Naive thymus-derived CD8-positive, alpha-beta T cell (primary cell): ENCODE measurements around the gene CD160. TPM values are rescaled to one million over a fixed set of nuclear protein-coding genes. Genes with fewer than 3 reads are reported as not detected.
"Not testable (repeated sequence)": the region's sequence is repeated elsewhere in the genome, so short reads cannot be mapped to it uniquely, and the experiment has no call there.

Experiments
- ATAC-seq, 2 donors: fragments of 150-1000 bp; cut with Tn5 transposase in 1 of 2; sonication (Bioruptor Pico), chemical (Tn5 transposase) in 1 of 2; 1 replicate in 1 of 2; 2 replicates in 1 of 2; pipeline ENCODE4 v1.10.0; 2021; ENCODE audit warnings: mild to moderate bottlenecking in 2 of 2, moderate library complexity in 2 of 2
- POLR2A ChIA-PET: fragments of 350-600 bp; sonication (Branson Sonifier 250); formaldehyde crosslinking; loops from one replicate; lab custom pipeline; 2021; ENCODE audit warnings: antibody characterized with exemption; lab: Charles Lee
- DNase-seq, 10 donors: peaks; one replicate each; pipeline versions ENCODE4 v3.0.0 to v3.0.0-alpha.2; 2020 to 2022
- H3K27ac Mint-ChIP-seq, 10 donors: one replicate each; pipeline ENCODE4 v1.8.0; 2020 to 2022; ENCODE audit warnings: mild to moderate bottlenecking in 10 of 10, mixed read lengths in 10 of 10, moderate library complexity in 4 of 10, inconsistent platforms in 1 of 10
- H3K27me3 Mint-ChIP-seq, 5 donors: one replicate each; pipeline ENCODE4 v1.8.0; 2021 to 2022; ENCODE audit warnings: mixed read lengths in 5 of 5
- H3K36me3 Mint-ChIP-seq, 3 donors: one replicate each; pipeline ENCODE4 v1.8.0; 2020 to 2022; ENCODE audit warnings: mixed read lengths in 3 of 3, mild to moderate bottlenecking in 2 of 3, inconsistent platforms in 1 of 3
- H3K4me1 Mint-ChIP-seq, 4 donors: one replicate each; pipeline ENCODE4 v1.8.0; 2021 to 2022; ENCODE audit warnings: mixed read lengths in 4 of 4
- H3K4me3 Mint-ChIP-seq, 10 donors: one replicate each; pipeline ENCODE4 v1.8.0; 2020 to 2022; ENCODE audit warnings: mild to moderate bottlenecking in 10 of 10, mixed read lengths in 10 of 10, moderate library complexity in 6 of 10, inconsistent platforms in 1 of 10
- H3K9me3 Mint-ChIP-seq, 9 donors: one replicate each; pipeline ENCODE4 v1.8.0; 2020 to 2022; ENCODE audit warnings: mixed read lengths in 9 of 9, mild to moderate bottlenecking in 3 of 9, inconsistent platforms in 1 of 9, moderate library complexity in 1 of 9
- polyA plus RNA-seq, 3 donors: library from polyadenylated mRNA; unstranded; fragments of 300-500 nt; fragmentation: Illumina TruSeq; gene quantifications; one replicate each; pipeline ENCODE4 v1.2.3, GENCODE V29; 2021
- total RNA-seq, 8 experiments: library from RNA in 2 of 8; stranded (reverse) in 2 of 8; gene quantifications; one replicate each; pipeline ENCODE4 v1.2.3 and lab custom pipeline; 2021 to 2026

CD160 gene
- total and polyA plus RNA-seq, 5 experiments from 2014 or later, result 1.7 to 117 (median 2.4) TPM; not detected in 2

DNA sequence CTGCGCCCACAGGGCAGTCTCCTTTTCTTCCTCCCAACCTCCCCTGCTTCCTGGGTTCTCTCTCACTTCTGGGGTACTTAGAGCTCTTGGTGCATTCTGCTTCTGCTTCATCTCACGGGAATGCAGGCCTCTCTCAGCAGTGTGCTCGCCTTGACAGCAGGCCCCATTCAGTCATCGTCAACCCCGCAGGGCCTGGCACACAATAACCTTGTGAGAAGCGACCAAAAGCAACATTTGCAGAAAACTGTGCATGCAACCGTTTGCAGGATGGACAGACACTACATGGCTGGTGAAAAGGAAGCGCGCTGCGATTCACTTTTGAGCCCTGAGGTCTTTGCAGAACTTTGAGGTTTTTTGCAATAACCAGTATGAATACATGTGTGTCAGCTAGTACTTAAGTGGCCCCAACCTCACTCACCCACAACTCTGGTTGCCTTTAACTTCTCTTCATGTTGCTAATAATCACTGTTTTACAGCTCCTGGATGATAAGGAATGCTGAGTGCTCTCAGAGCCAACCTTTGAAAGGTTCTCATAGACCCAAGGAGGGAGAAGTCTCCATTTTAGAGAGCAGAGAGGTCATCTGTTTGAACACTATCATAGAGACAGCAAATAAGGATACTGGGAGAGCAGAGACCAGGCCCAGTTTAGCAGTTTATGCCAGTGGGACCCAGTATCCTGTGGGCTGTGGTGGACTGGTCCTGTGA, 2.5 kb upstream of the CD160 start:
- no peak for ATAC-seq
- H3K4me3 Mint-ChIP-seq, result peak overlapping the region in 1 of 10 donors; percentile 26
- no peaks in the 10 kb centered on the region for H3K36me3 Mint-ChIP-seq
- H3K9me3 Mint-ChIP-seq, result no peaks in the 10 kb centered on the region
- peaks cover 4 to 14% (median 8%) of the 10 kb centered on the region in 5 donors for H3K27me3 Mint-ChIP-seq
- POLR2A ChIA-PET, result no interaction called here
- H3K27ac Mint-ChIP-seq, result peak overlapping the region in 4 of 10 donors; percentile 22 to 60 (median 44)
- peaks cover 5 to 30% (median 15%) of the 10 kb centered on the region in 4 donors for H3K4me1 Mint-ChIP-seq
- DNase-seq, result peak in 1 of 10 donors; percentile 8

DNA sequence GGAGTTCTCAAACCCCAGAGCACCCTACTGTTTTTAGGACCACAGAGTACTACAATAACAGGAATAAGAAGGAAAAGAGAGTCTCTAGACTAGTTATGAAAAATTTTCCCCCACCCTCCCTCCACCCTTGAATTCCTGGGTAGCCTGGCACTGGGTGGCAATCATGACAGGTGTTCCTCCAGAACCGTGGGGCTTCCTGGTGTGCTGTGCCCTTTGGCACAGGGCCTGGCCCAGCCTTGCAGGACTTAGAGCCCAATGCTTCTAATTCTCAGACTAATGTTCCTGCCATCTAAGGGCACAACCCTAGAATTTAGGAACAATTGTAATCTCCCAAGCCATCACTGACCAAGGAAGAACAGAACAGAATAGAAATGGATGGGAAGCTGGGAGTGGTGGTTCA, 1.5 kb upstream of the CD160 start:
- Mint-ChIP-seq H3K9me3 (no peaks in the 10 kb centered on the region), H3K36me3 (no peaks in the 10 kb centered on the region), H3K27ac (peak overlapping the region in 2 of 10 donors; percentile 14 to 86), H3K4me3 (peak overlapping the region in 1 of 10 donors; percentile 30), H3K27me3 (peaks cover 8 to 18% (median 12%) of the 10 kb centered on the region in 5 donors), H3K4me1 (peaks cover 5 to 30% (median 15%) of the 10 kb centered on the region in 4 donors)
- POLR2A ChIA-PET, result no interaction called here
- no peak for DNase-seq
- ATAC-seq, result no peak

DNA sequence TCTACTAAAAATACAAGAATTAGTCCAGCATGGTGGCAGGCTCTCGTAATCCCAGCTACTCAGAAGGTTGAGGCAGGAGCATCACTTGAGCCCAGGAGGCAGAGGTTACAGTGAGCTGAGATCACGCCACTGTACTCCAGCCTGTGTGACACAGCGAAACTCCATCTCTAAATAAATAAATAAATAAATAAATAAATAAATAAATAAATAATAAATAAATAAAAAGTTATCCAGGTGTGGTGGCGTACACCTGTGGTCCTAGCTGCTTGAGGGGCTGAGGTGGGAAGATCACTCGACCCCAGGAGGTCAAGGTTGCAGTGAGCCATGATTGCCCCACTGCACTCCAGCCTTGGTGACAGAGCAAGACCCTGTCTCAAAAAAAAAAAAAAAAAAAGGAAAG, 834 bp upstream of the CD160 start:
- Mint-ChIP-seq H3K27me3 (peaks cover 9 to 18% (median 14%) of the 10 kb centered on the region in 5 donors), H3K4me1 (peaks cover 5 to 30% (median 15%) of the 10 kb centered on the region in 4 donors)
- H3K36me3 Mint-ChIP-seq, H3K4me3 Mint-ChIP-seq, H3K27ac Mint-ChIP-seq, ATAC-seq, H3K9me3 Mint-ChIP-seq, POLR2A ChIA-PET, DNase-seq: not testable (repeated sequence)

DNA sequence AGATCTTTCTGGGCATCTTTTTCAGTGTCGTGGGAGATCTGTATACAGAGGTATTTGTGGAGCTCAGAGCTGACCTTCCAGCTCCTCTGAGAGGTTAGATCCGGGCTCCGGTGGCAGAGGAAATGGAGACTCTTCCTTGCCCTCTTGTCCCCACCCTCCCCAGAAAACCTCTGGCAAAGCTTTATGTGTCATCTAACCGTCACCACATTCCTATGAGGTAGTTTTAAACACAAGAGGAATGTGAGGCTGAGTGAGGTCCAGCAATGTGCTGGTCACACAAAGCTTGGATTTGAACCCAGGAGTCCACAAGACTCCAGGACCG, 1.2 kb downstream of the CD160 start:
- Mint-ChIP-seq H3K4me3 (peak overlapping the region; percentile 15 to 87 (median 70)), H3K4me1 (peaks cover 5 to 30% (median 15%) of the 10 kb centered on the region in 4 donors), H3K36me3 (no peaks in the 10 kb centered on the region), H3K9me3 (no peaks in the 10 kb centered on the region), H3K27me3 (peaks cover 9 to 18% (median 14%) of the 10 kb centered on the region in 5 donors), H3K27ac (peak overlapping the region in 2 of 10 donors; percentile 77 to 81)
- DNase-seq, result peak in 1 of 10 donors; percentile 9
- no peak for ATAC-seq
- POLR2A ChIA-PET, result interaction anchor here (0.9 kb wide), 1 partner anchor 30 kb away, joined by 3 read pairs; no protein-coding TSS in a partner anchor

DNA sequence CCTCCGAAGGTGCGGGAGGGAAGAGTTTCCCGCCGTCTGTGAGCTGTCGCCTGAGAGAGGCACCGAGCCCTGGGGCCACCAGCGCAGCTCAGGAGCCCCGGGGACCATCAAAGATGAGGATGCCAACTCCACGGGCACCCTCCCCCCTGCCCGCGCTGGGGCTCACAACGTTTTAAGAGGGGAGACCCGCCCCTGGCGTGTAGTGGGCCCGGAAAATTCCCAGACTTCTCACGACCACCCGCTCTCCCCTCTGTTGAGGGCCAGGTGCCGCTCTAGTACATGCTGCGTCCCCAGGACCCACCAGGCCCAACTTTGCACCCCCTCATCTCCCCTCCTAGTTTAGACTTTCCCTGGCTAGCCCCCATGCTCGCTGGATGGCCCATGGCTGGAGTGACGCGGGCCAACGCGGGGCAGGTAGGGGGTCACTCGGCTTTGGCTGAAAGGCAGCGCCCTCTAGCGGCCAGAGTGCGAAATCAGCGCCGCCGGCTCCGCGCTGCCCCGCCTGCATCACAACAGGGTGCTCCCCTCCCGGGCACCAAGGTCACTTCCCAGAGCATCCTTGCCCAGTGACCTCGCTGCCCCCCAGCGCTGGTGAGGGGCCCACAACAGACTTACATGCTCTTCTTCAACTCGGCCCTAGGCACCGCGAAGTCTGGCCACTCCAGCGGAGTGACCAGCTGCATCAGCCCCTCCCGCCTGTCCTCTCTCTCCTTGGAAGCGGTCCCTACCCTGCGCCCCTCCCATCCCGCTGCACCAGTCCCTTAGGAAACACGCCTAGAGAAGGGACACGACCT, 1.8 kb downstream of the CD160 start:
- H3K27ac Mint-ChIP-seq, result peak overlapping the region in 5 of 10 donors; percentile 53 to 81 (median 66)
- no peaks in the 10 kb centered on the region for H3K9me3 Mint-ChIP-seq
- peaks cover 5 to 30% (median 15%) of the 10 kb centered on the region in 4 donors for H3K4me1 Mint-ChIP-seq
- POLR2A ChIA-PET, result interaction anchor here (0.9 kb wide), 1 partner anchor 30 kb away, joined by 3 read pairs; no protein-coding TSS in a partner anchor
- H3K27me3 Mint-ChIP-seq, result peaks cover 9 to 18% (median 14%) of the 10 kb centered on the region in 5 donors
- peak; percentile 92 to 96 for ATAC-seq
- H3K36me3 Mint-ChIP-seq, result no peaks in the 10 kb centered on the region
- DNase-seq, result peak; percentile 43 to 79 (median 70)
- H3K4me3 Mint-ChIP-seq, result peak overlapping the region; percentile 64 to 87 (median 80)

DNA sequence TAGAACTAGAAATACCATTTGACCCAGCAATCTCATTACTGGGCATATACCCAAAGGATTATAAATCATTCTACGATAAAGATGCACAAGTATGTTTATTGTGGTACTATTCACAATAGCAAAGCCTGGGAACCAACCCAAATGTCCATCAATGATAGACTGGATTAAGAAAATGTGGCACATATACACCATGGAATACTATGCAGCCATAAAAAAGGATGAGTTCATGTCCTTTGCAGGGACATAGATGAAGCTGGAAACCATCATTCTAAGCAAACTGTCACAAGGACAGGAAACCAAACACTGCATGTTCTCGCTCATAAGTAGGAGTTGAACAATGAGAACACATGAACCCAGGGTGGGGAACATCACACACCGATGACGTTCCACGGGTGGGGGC, 6.9 kb downstream of the CD160 start:
- DNase-seq, H3K36me3 Mint-ChIP-seq, H3K4me1 Mint-ChIP-seq, ATAC-seq, H3K4me3 Mint-ChIP-seq, H3K27ac Mint-ChIP-seq, H3K9me3 Mint-ChIP-seq, POLR2A ChIA-PET: not testable (repeated sequence)
- H3K27me3 Mint-ChIP-seq, result peaks cover 6 to 12% (median 10%) of the 10 kb centered on the region in 5 donors

DNA sequence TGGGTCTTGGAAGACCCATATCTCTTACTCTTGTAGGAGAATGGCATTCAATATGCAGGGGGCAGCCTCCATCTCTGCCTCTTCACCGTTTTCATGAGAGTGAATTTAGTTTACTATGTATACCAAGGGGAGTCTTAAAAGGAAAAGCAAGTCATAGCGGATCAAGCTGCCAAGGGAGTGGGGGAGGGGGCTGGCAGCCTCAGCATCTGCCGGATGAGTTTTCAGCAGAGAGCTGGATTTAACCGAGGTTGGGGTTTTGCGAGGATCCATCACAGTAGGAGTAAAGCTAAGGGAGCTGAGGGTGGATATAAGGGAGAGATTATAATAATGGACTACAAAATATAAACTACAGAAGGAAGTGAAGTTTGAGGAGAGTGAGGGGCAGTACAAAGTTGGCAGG, 9.9 kb downstream of the CD160 start:
- Mint-ChIP-seq H3K4me3 (no peak overlapping the region), H3K9me3 (no peaks in the 10 kb centered on the region), H3K4me1 (no peaks in the 10 kb centered on the region), H3K36me3 (peaks cover 0 to 2% (median 0%) of the 10 kb centered on the region in 3 donors), H3K27me3 (no peaks in the 10 kb centered on the region), H3K27ac (peak overlapping the region in 2 of 10 donors; percentile 9 to 39)
- POLR2A ChIA-PET, result no interaction called here
- DNase-seq (no peak), ATAC-seq (no peak)

DNA sequence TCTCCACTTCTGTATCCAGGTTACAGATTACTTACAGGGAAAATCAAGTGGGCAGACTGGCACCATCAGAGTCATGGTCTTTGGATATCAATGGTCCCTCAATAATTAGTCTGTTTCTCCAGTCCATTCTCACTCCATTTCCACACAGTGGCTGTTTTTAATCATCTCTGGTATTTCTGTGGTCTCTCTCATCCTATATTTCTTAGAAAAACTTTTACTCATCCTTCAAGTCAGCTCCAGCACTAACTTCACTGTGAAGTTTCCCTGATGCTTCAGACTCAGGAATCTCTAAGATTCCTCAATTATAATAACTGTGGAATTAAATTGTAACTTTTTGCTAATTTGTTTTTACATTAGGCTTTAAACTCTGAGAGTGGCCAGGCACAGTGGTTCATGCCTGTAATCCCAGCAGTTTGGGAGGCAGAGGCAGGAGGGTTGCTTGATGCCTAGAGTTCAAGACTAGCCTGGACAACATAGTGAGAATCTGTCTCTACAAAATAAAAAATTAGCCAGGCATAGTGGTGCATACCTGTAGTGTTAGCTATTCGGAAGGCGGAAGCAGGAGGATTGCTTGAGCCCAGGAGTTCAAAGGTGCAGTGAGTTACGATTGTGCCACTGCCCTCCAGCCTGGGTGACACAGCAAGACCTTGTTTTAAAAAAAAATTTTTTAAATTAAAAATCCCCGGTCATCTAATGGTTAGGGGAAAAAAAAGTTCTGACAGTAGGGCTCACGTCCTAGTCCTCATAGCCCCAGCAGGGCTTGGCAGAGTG, 10.6 kb downstream of the CD160 start:
- Mint-ChIP-seq H3K9me3 (no peaks in the 10 kb centered on the region), H3K27me3 (no peaks in the 10 kb centered on the region), H3K4me1 (no peaks in the 10 kb centered on the region), H3K4me3 (no peak overlapping the region), H3K36me3 (peaks cover 0 to 2% (median 0%) of the 10 kb centered on the region in 3 donors), H3K27ac (peak overlapping the region in 1 of 10 donors; percentile 39)
- no peak for DNase-seq
- POLR2A ChIA-PET, result no interaction called here
- no peak for ATAC-seq

DNA sequence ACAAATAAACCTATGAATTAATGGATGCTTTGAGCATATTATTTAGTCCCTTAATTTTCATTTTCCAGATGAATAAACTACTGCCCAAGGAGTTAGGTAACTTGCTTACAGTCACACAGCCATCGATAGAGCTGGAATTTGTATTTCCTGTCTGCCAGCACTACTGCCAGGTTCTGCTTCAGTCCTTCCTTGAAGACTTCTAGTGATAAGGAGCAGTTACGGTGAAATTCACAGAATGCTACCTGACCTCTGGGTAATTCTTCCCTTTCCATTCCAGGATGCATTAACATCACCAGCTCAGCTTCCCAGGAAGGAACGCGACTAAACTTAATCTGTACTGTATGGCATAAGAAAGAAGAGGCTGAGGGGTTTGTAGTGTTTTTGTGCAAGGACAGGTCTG, 11.2 kb downstream of the CD160 start:
- no peak overlapping the region for H3K27ac Mint-ChIP-seq
- DNase-seq, result no peak

DNA sequence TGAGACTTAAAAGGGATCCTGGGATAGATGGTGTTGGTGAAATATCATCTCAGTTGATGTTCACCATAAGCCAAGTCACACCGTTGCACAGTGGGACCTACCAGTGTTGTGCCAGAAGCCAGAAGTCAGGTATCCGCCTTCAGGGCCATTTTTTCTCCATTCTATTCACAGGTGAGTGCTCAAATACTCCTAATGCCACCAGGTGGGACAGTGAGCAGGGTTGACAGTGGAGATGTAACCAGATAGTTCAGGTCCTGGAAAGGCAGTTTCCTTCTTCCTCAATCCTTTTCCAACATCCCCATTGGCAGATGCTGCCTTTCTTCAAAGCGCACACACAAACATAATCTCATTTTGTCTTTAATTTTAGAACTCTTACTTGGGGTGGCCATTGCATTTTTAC, 11.6 kb downstream of the CD160 start:
- Mint-ChIP-seq H3K27ac (no peak overlapping the region), H3K4me3 (no peak overlapping the region), H3K9me3 (no peaks in the 10 kb centered on the region), H3K36me3 (peaks cover 0 to 2% (median 0%) of the 10 kb centered on the region in 3 donors), H3K4me1 (no peaks in the 10 kb centered on the region), H3K27me3 (no peaks in the 10 kb centered on the region)
- ATAC-seq (no peak), DNase-seq (no peak)
- POLR2A ChIA-PET, result no interaction called here

More for the DNA sequence above, 11.2 kb downstream of the CD160 start:
- no peaks in the 10 kb centered on the region for H3K27me3 Mint-ChIP-seq
- no peak for ATAC-seq
- no peaks in the 10 kb centered on the region for H3K9me3 Mint-ChIP-seq
- no peak overlapping the region for H3K4me3 Mint-ChIP-seq
- POLR2A ChIA-PET, result no interaction called here
- peaks cover 0 to 2% (median 0%) of the 10 kb centered on the region in 3 donors for H3K36me3 Mint-ChIP-seq
- no peaks in the 10 kb centered on the region for H3K4me1 Mint-ChIP-seq

DNA sequence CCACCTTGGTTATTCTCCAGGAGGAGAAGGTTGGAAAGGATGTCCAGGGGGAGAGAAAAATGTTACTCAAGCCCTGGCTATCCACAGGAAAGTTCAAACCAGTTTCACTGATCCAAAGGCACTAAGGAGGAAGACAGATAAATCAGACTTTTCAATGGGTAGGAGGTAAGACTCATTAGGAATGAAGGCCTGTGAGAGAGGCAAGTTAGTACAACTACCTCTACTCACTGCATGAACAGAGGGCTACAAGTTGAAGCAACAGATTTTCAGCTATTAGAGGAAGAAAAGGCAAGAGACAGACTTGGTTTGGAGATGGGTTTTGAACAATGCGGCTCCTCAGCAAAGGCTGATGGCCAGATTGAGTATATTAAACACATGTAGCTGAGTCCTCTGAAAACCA, 16.9 kb downstream of the CD160 start:
- H3K36me3 Mint-ChIP-seq, result peaks cover 0 to 6% (median 0%) of the 10 kb centered on the region in 3 donors
- no peak overlapping the region for H3K27ac Mint-ChIP-seq
- ATAC-seq (no peak), DNase-seq (no peak)
- H3K4me1 Mint-ChIP-seq, result peaks cover 0 to 1% (median 0%) of the 10 kb centered on the region in 4 donors
- no peaks in the 10 kb centered on the region for H3K27me3 Mint-ChIP-seq
- no peaks in the 10 kb centered on the region for H3K9me3 Mint-ChIP-seq
- POLR2A ChIA-PET, result no interaction called here
- H3K4me3 Mint-ChIP-seq, result no peak overlapping the region

DNA sequence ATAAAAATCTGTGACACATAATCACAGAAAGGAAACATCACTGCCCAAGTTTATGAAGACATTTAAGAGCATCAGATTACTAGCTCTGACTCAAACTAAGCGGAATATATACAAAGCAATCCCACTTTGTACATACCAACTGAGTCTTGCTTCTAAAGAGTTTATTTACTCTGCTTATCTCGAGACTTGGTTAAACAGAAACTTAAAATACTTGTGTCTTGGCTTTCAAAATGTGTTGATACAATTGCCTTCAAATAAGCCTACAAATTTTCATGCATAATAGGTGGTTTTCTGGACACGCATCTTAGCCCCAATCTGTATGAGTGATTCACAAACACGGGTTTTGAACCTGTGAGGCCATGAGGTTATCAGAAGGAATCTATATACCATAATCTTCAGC, 21.0 kb downstream of the CD160 start:
- ATAC-seq, result no peak
- Mint-ChIP-seq H3K4me1 (peaks cover 0 to 1% (median 0%) of the 10 kb centered on the region in 4 donors), H3K27ac (no peak overlapping the region)

More for the DNA sequence above, 21.0 kb downstream of the CD160 start:
- Mint-ChIP-seq H3K9me3 (no peaks in the 10 kb centered on the region), H3K36me3 (peaks cover 7 to 41% (median 19%) of the 10 kb centered on the region in 3 donors), H3K4me3 (no peak overlapping the region), H3K27me3 (no peaks in the 10 kb centered on the region)
- POLR2A ChIA-PET, result no interaction called here
- DNase-seq, result no peak
